ENCODE data around the gene B3GNT9.

Gene B3GNT9

DNA sequence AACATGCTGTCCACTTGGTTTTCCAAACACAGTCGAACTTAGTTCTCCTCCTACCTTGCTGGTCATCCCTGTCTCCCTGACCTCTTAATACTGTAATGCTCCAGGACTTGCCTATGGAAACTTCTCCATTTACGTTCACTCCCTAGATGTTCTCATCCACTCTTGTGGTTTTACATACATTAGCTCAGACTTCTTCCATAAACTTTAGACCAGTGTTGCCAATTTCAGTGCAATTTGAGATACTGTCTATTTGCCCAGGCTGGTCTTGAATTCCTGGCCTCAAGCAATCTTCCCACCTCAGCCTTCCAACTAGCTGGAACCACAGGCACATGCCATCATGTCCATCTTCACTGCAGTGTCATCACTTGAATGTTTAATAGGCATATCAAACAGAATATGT lies 31.5 kb upstream of the B3GNT9 start:
- Histone ChIP-seq H3K4me1 (ENCODE audit: control extremely low read depth in 1 of 4, control insufficient read depth in 4 of 4, insufficient read depth in 4 of 4, low read length in 3 of 4) (peaks cover 0 to 35% (median 29%) of the 10 kb centered on the region in 4 experiments), H3K27me3 (replicated peaks in 2 of 5; ENCODE audit: control insufficient read depth in 4 of 5, insufficient read depth in 5 of 5, low read length in 4 of 5) (peaks cover 0 to 26% (median 16%) of the 10 kb centered on the region in 5 experiments), H3K36me3 (ENCODE audit: control insufficient read depth in 4 of 4, insufficient read depth in 4 of 4, low read length in 3 of 4) (no peaks in the 10 kb centered on the region), H3K4me3 (ENCODE audit: control insufficient read depth in 1 of 7, extremely low read depth in 1 of 7, insufficient read depth in 4 of 7, low read depth in 2 of 7, low read length in 6 of 7) (no peak overlapping the region), H3K27ac (ENCODE audit: insufficient read depth in 1 of 2, low read depth in 1 of 2, low read length in 2 of 2, poor library complexity in 1 of 2, severe bottlenecking in 2 of 2) (no peak overlapping the region), H3K9me3 (ENCODE audit: control extremely low read depth in 1 of 5, control insufficient read depth in 4 of 5, insufficient read depth in 2 of 5, low read depth in 1 of 5, low read length in 4 of 5) (no peaks in the 10 kb centered on the region)
- no peak for DNase-seq
- CTCF ChIA-PET: interaction anchor here (0.9 to 2.6 kb wide), 8 partner anchors 8 to 26 kb away, joined by 3 to 13 read pairs (median 5); no protein-coding TSS in a partner anchor
- POLR2A ChIA-PET: interaction anchor here (0.6 kb wide), 1 partner anchor 67 kb away, joined by 4 read pairs; no protein-coding TSS in a partner anchor
- 96% methylated on average over 2 of the region's 2 CpGs for WGBS (ENCODE audit: insufficient coverage)

- H3K4me1 ChIP-seq (ENCODE audit: control extremely low read depth in 1 of 4, control insufficient read depth in 4 of 4, insufficient read depth in 4 of 4, low read length in 3 of 4): peaks cover 0 to 35% (median 29%) of the 10 kb centered on the region in 4 experiments
- H3K27ac ChIP-seq (ENCODE audit: insufficient read depth in 1 of 2, low read depth in 1 of 2, low read length in 2 of 2, poor library complexity in 1 of 2, severe bottlenecking in 2 of 2): no peak overlapping the region
- 100% methylated on average over 2 of the region's 2 CpGs for WGBS (ENCODE audit: insufficient coverage)
- H3K36me3 ChIP-seq (ENCODE audit: control insufficient read depth in 4 of 4, insufficient read depth in 4 of 4, low read length in 3 of 4): peaks cover 0 to 2% (median 0%) of the 10 kb centered on the region in 4 experiments
- ChIA-PET POLR2A (no interaction called here), CTCF (interaction anchor here (0.7 to 2.6 kb wide), 7 partner anchors 9 to 80 kb away, joined by 3 to 13 read pairs (median 3); partner anchors contain the start of genes B3GNT9, FBXL8 and TRADD)
- H3K4me3 ChIP-seq (ENCODE audit: control insufficient read depth in 1 of 7, extremely low read depth in 1 of 7, insufficient read depth in 4 of 7, low read depth in 2 of 7, low read length in 6 of 7): no peak overlapping the region
- H3K27me3 ChIP-seq (replicated peaks in 2 of 5; ENCODE audit: control insufficient read depth in 4 of 5, insufficient read depth in 5 of 5, low read length in 4 of 5): peaks cover 0 to 34% (median 18%) of the 10 kb centered on the region in 5 experiments
- DNase-seq: no peak
- no peaks in the 10 kb centered on the region for H3K9me3 ChIP-seq (ENCODE audit: control extremely low read depth in 1 of 5, control insufficient read depth in 4 of 5, insufficient read depth in 2 of 5, low read depth in 1 of 5, low read length in 4 of 5)
These were observed 30.5 kb upstream of the B3GNT9 start for GRCh38 chr16:67181346-67181745.

DNA sequence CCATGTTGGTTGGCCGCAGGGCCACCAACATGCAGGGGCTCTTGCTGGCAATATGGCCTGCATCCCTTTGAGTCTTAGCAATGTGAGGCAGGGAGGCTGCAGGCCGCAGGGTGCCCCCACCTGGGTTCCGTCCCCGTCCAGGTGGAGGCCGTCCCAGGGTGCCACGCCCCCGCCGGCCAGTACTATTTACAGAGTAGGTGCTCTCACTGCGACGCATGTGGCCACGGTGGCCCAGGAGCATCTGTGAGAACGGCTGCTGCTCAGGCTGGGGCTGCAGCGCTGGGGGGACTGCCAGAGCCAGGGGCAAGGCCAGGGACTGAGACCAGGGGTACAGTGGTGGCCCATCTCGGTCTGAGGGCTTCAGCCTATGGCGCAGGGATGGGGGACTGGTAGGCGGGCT lies 29.4 kb upstream of the B3GNT9 start:
- POLR2A ChIA-PET: no interaction called here
- Histone ChIP-seq H3K27ac (ENCODE audit: insufficient read depth in 1 of 2, low read depth in 1 of 2, low read length in 2 of 2, poor library complexity in 1 of 2, severe bottlenecking in 2 of 2) (no peak overlapping the region), H3K4me3 (ENCODE audit: control insufficient read depth in 1 of 7, extremely low read depth in 1 of 7, insufficient read depth in 4 of 7, low read depth in 2 of 7, low read length in 6 of 7) (no peak overlapping the region), H3K27me3 (replicated peaks in 2 of 5; ENCODE audit: control insufficient read depth in 4 of 5, insufficient read depth in 5 of 5, low read length in 4 of 5) (peaks cover 0 to 44% (median 20%) of the 10 kb centered on the region in 5 experiments), H3K9me3 (ENCODE audit: control extremely low read depth in 1 of 5, control insufficient read depth in 4 of 5, insufficient read depth in 2 of 5, low read depth in 1 of 5, low read length in 4 of 5) (no peaks in the 10 kb centered on the region), H3K36me3 (ENCODE audit: control insufficient read depth in 4 of 4, insufficient read depth in 4 of 4, low read length in 3 of 4) (peaks cover 0 to 2% (median 0%) of the 10 kb centered on the region in 4 experiments), H3K4me1 (ENCODE audit: control extremely low read depth in 1 of 4, control insufficient read depth in 4 of 4, insufficient read depth in 4 of 4, low read length in 3 of 4) (peaks cover 0 to 31% (median 26%) of the 10 kb centered on the region in 4 experiments)
- no peak for DNase-seq
- WGBS (ENCODE audit: insufficient coverage): 97% methylated on average over 14 of the region's 16 CpGs
- CTCF ChIA-PET: interaction anchor here (1.1 to 1.3 kb wide), 2 partner anchors 16 to 18 kb away, joined by 4 read pairs; no protein-coding TSS in a partner anchor

DNA sequence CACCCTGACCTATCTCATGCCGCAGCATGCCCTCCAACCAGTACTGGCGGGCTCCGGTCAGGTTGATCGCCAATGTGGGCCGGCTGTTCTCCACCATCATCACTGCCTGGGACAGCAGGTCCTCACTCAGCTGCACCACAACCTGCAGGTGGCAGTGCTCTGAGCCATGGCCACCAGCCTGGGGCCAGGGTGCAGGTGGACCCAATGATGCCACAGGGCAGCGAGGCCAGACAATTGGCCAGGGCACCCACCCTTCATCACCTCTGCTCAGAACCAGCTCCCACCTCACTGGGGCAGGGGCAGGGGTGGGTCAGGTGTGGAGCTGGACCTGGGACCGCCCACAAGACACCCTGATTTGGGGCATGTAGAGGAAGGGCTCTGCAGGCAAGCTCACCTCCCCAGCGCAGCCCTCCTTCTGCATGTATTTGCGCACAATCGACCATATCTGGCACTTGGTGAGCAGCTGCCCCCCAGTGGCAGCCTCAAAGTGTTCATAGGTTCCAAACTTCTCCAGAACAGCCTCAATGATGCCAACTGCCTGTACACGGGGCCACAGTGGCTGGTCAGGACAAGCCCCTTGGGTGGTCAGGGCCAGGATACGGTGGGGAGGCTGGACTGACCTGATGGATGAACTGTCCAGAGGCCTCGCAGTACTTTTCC lies 28.8 kb upstream of the B3GNT9 start:
- peaks cover 0 to 31% (median 26%) of the 10 kb centered on the region in 4 experiments for H3K4me1 ChIP-seq (ENCODE audit: control extremely low read depth in 1 of 4, control insufficient read depth in 4 of 4, insufficient read depth in 4 of 4, low read length in 3 of 4)
- no peak overlapping the region for H3K27ac ChIP-seq (ENCODE audit: insufficient read depth in 1 of 2, low read depth in 1 of 2, low read length in 2 of 2, poor library complexity in 1 of 2, severe bottlenecking in 2 of 2)
- no peaks in the 10 kb centered on the region for H3K9me3 ChIP-seq (ENCODE audit: control extremely low read depth in 1 of 5, control insufficient read depth in 4 of 5, insufficient read depth in 2 of 5, low read depth in 1 of 5, low read length in 4 of 5)
- ChIA-PET CTCF (interaction anchor here (0.8 to 1.3 kb wide), 4 partner anchors 16 to 217 kb away, joined by 3 to 4 read pairs (median 4); no protein-coding TSS in a partner anchor), POLR2A (no interaction called here)
- peaks cover 0 to 2% (median 0%) of the 10 kb centered on the region in 4 experiments for H3K36me3 ChIP-seq (ENCODE audit: control insufficient read depth in 4 of 4, insufficient read depth in 4 of 4, low read length in 3 of 4)
- H3K27me3 ChIP-seq (replicated peaks in 2 of 5; ENCODE audit: control insufficient read depth in 4 of 5, insufficient read depth in 5 of 5, low read length in 4 of 5): peaks cover 0 to 44% (median 23%) of the 10 kb centered on the region in 5 experiments
- peak in 1 of 3 donors; percentile 56 for DNase-seq
- H3K4me3 ChIP-seq (ENCODE audit: control insufficient read depth in 1 of 7, extremely low read depth in 1 of 7, insufficient read depth in 4 of 7, low read depth in 2 of 7, low read length in 6 of 7): no peak overlapping the region
- WGBS (ENCODE audit: insufficient coverage): 96% methylated on average over 8 of the region's 13 CpGs

GRCh38 chr16:67177743-67178699 lies 27.2 kb upstream of the B3GNT9 start:
- Histone ChIP-seq H3K4me3 (ENCODE audit: control insufficient read depth in 1 of 7, extremely low read depth in 1 of 7, insufficient read depth in 4 of 7, low read depth in 2 of 7, low read length in 6 of 7) (peak overlapping the region in 6 of 7 experiments; percentile 40 to 74 (median 55)), H3K27me3 (replicated peaks in 2 of 5; ENCODE audit: control insufficient read depth in 4 of 5, insufficient read depth in 5 of 5, low read length in 4 of 5) (peaks cover 0 to 55% (median 30%) of the 10 kb centered on the region in 5 experiments), H3K9me3 (ENCODE audit: control extremely low read depth in 1 of 5, control insufficient read depth in 4 of 5, insufficient read depth in 2 of 5, low read depth in 1 of 5, low read length in 4 of 5) (no peaks in the 10 kb centered on the region), H3K36me3 (ENCODE audit: control insufficient read depth in 4 of 4, insufficient read depth in 4 of 4, low read length in 3 of 4) (peaks cover 0 to 2% (median 0%) of the 10 kb centered on the region in 4 experiments), H3K27ac (ENCODE audit: insufficient read depth in 1 of 2, low read depth in 1 of 2, low read length in 2 of 2, poor library complexity in 1 of 2, severe bottlenecking in 2 of 2) (no peak overlapping the region), H3K4me1 (ENCODE audit: control extremely low read depth in 1 of 4, control insufficient read depth in 4 of 4, insufficient read depth in 4 of 4, low read length in 3 of 4) (peaks cover 0 to 33% (median 25%) of the 10 kb centered on the region in 4 experiments)
- 4% methylated on average over 59 of the region's 73 CpGs for WGBS (ENCODE audit: insufficient coverage)
- DNase-seq: peak in 2 of 3 donors; percentile 74 to 75
- ChIA-PET POLR2A (no interaction called here), CTCF (interaction anchor here (1.2 to 4.6 kb wide), 4 partner anchors 10 to 79 kb away, joined by 3 to 34 read pairs (median 4); partner anchors contain the start of gene B3GNT9)

DNA sequence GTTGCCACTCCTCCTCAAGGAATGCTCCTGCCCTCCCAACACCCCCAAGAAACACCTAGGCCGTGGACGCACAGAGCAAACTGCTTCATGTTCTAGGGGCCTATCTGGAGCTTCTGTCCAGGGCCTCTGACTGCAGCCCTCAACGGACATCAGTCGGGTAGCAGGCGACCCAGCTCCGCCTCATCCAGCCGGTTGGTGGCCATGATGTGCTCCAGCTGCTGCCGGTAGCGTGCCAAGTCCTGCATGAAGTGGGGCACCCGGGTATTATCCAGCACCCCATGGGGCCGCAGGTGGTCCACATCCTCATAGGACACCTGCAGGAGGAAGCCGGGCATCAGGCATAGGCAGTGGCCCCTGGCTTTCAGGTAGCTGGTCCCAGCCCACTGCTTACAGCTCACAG lies 25.9 kb upstream of the B3GNT9 start:
- Histone ChIP-seq H3K27ac (ENCODE audit: insufficient read depth in 1 of 2, low read depth in 1 of 2, low read length in 2 of 2, poor library complexity in 1 of 2, severe bottlenecking in 2 of 2) (no peak overlapping the region), H3K36me3 (ENCODE audit: control insufficient read depth in 4 of 4, insufficient read depth in 4 of 4, low read length in 3 of 4) (peaks cover 0 to 2% (median 0%) of the 10 kb centered on the region in 4 experiments), H3K9me3 (ENCODE audit: control extremely low read depth in 1 of 5, control insufficient read depth in 4 of 5, insufficient read depth in 2 of 5, low read depth in 1 of 5, low read length in 4 of 5) (no peaks in the 10 kb centered on the region), H3K4me1 (ENCODE audit: control extremely low read depth in 1 of 4, control insufficient read depth in 4 of 4, insufficient read depth in 4 of 4, low read length in 3 of 4) (peaks cover 0 to 28% (median 22%) of the 10 kb centered on the region in 4 experiments), H3K4me3 (ENCODE audit: control insufficient read depth in 1 of 7, extremely low read depth in 1 of 7, insufficient read depth in 4 of 7, low read depth in 2 of 7, low read length in 6 of 7) (no peak overlapping the region), H3K27me3 (replicated peaks in 2 of 5; ENCODE audit: control insufficient read depth in 4 of 5, insufficient read depth in 5 of 5, low read length in 4 of 5) (peaks cover 0 to 66% (median 38%) of the 10 kb centered on the region in 5 experiments)
- 97% methylated on average over 12 of the region's 12 CpGs for WGBS (ENCODE audit: insufficient coverage)
- POLR2A ChIA-PET: no interaction called here
- CTCF ChIA-PET: interaction anchor here (0.8 to 4.6 kb wide), 12 partner anchors 8 to 220 kb away, joined by 3 to 34 read pairs (median 4); partner anchors contain the start of genes B3GNT9, E2F4, FBXL8 and TRADD
- no peak for DNase-seq

All from common myeloid progenitor, CD34-positive (primary cell).